MM.1S (cell line): ENCODE results near the gene GAS2L2.

Experiments used
- DNase-seq: peaks from one replicate; pipeline ENCODE4 v3.0.0-alpha.2; 2015
- H2AFZ ChIP-seq: fragments of 300-600 bp; sonication (generic); 2 replicates; pipeline ENCODE4 v1.6.0; 2016; ENCODE audit warnings: antibody characterized with exemption, low read length
- H3F3A ChIP-seq: fragments of 300-600 bp; sonication (generic); 2 replicates; pipeline ENCODE4 v1.6.1; 2016; ENCODE audit warnings: mild to moderate bottlenecking, antibody characterized with exemption, low read length, moderate library complexity, mixed read lengths; ENCODE audit not compliant: insufficient read depth
- H3K27ac ChIP-seq: fragments of 300-600 bp; sonication (generic); 2 replicates; pipeline ENCODE4 v1.5.1; 2016; ENCODE audit warnings: mild to moderate bottlenecking, low read length
- H3K27me3 ChIP-seq: fragments of 300-600 bp; sonication (generic); replicated peaks from 2 replicates; pipeline ENCODE4 v1.6.0; 2016; ENCODE audit warnings: low read length; ENCODE audit not compliant: insufficient read depth
- H3K36me3 ChIP-seq: fragments of 300-600 bp; sonication (generic); replicated peaks from 2 replicates; pipeline ENCODE4 v1.6.1; 2016; ENCODE audit warnings: mild to moderate bottlenecking, low read length, mixed read lengths; ENCODE audit not compliant: insufficient read depth
- H3K4me1 ChIP-seq: fragments of 300-600 bp; sonication (generic); 2 replicates; pipeline ENCODE4 v1.6.1; 2016; ENCODE audit warnings: low read length, mixed read lengths
- H3K4me2 ChIP-seq: fragments of 300-600 bp; sonication (generic); 2 replicates; pipeline ENCODE4 v1.6.0; 2016; ENCODE audit warnings: low read depth, low read length
- H3K4me3 ChIP-seq: fragments of 300-600 bp; sonication (generic); 2 replicates; pipeline ENCODE4 v1.5.1; 2016; ENCODE audit warnings: low read length, mixed read lengths
- H3K79me2 ChIP-seq: fragments of 300-600 bp; sonication (generic); 2 replicates; pipeline ENCODE4 v1.6.1; 2016; ENCODE audit warnings: mixed run types, low read length, mixed read lengths
- H3K9ac ChIP-seq: fragments of 300-600 bp; sonication (generic); 2 replicates; pipeline ENCODE4 v1.6.1; 2016; ENCODE audit warnings: low read length, mixed read lengths
- H3K9me2 ChIP-seq: fragments of 300-600 bp; sonication (generic); replicated peaks from 2 replicates; pipeline ENCODE4 v1.6.1; 2016; ENCODE audit warnings: mild to moderate bottlenecking, low read length, mixed read lengths; ENCODE audit not compliant: insufficient read depth
- H3K9me3 ChIP-seq: fragments of 300-600 bp; sonication (generic); replicated peaks from 2 replicates; pipeline ENCODE4 v1.6.1; 2016; ENCODE audit warnings: mild to moderate bottlenecking, low read length, mixed read lengths; ENCODE audit not compliant: insufficient read depth
- H4K20me1 ChIP-seq: fragments of 300-600 bp; sonication (generic); 2 replicates; pipeline ENCODE4 v1.6.1; 2016; ENCODE audit warnings: mild to moderate bottlenecking, low read length, moderate library complexity, mixed read lengths; ENCODE audit not compliant: insufficient read depth
- EZH2 ChIP-seq: fragments of 300-600 bp; sonication (generic); optimal IDR thresholded peaks from 2 replicates; pipeline ENCODE3; 2017; ENCODE audit warnings: low read depth, mild to moderate bottlenecking, antibody characterized with exemption, low read length, mixed read lengths
- EZH2phosphoT487 ChIP-seq: fragments of 300-600 bp; sonication (generic); IDR thresholded peaks from 2 replicates; pipeline ENCODE4 v1.6.1; 2018; ENCODE audit warnings: antibody characterized with exemption, low read length
- TF ChIP-seq, protein P1 (sequence below): fragments of 300-600 bp; sonication (generic); IDR thresholded peaks from 2 replicates; pipeline ENCODE4 v1.5.1; 2016; ENCODE audit warnings: antibody characterized with exemption, low read length, mixed read lengths

The GAS2L2 gene

DNA sequence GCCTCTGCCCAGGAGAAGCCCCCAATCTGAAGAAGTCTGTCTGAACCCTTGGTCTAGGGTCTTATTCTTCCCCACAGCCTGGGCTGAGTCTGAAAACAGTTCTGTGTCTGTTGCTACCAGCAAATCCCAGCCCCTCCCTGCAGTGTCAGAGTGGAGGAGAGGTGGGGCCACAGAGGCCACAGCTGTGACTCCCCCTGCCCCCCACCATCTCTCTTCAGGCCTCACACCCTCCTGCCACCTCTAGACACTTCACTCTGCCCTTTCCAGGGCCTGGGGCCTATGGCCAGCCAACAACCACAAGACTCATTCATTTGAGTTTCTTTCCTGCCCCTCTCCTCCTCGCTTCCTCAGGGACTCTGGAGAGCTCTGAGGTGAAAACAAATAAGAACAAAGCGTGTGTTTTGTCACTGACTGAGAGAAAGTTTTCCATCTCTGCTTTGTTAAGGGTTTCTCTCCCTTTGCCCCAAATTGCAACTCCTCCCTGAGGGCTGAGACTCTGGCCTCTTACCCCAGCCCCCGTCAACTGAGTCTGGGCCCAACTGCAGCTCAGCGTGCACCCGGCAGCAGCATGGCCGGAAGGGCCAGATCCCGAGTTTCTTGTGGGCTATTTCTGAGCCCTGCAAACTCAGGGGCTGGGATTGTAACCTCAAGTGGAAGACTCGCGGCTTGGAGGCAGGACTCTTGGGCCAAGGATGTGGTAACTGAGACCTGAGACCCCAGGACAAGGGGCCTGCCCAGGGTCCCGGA lies 20.8 kb upstream of the GAS2L2 start:
- no peak overlapping the region for H3K4me3 ChIP-seq
- no peaks in the 10 kb centered on the region for H3K36me3 ChIP-seq
- H3K4me1 ChIP-seq = no peaks in the 10 kb centered on the region
- no peak overlapping the region for H2AFZ ChIP-seq
- H3K9ac ChIP-seq = no peak overlapping the region
- H3K9me3 ChIP-seq = no peaks in the 10 kb centered on the region
- H4K20me1 ChIP-seq = no peaks in the 10 kb centered on the region; the same call in 1 of the 2 replicates
- H3K27me3 ChIP-seq = peaks cover 17% of the 10 kb centered on the region
- H3K27ac ChIP-seq = no peak overlapping the region
- DNase-seq = no peak
- H3K79me2 ChIP-seq = no peaks in the 10 kb centered on the region
- H3K9me2 ChIP-seq = no peaks in the 10 kb centered on the region
- TF ChIP-seq, protein P1, sequence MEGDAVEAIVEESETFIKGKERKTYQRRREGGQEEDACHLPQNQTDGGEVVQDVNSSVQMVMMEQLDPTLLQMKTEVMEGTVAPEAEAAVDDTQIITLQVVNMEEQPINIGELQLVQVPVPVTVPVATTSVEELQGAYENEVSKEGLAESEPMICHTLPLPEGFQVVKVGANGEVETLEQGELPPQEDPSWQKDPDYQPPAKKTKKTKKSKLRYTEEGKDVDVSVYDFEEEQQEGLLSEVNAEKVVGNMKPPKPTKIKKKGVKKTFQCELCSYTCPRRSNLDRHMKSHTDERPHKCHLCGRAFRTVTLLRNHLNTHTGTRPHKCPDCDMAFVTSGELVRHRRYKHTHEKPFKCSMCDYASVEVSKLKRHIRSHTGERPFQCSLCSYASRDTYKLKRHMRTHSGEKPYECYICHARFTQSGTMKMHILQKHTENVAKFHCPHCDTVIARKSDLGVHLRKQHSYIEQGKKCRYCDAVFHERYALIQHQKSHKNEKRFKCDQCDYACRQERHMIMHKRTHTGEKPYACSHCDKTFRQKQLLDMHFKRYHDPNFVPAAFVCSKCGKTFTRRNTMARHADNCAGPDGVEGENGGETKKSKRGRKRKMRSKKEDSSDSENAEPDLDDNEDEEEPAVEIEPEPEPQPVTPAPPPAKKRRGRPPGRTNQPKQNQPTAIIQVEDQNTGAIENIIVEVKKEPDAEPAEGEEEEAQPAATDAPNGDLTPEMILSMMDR = no peak
- TF ChIP-seq EZH2 (no peak), EZH2phosphoT487 (no peak)
- H3F3A ChIP-seq = no peaks in the 10 kb centered on the region
- no peak overlapping the region for H3K4me2 ChIP-seq

DNA sequence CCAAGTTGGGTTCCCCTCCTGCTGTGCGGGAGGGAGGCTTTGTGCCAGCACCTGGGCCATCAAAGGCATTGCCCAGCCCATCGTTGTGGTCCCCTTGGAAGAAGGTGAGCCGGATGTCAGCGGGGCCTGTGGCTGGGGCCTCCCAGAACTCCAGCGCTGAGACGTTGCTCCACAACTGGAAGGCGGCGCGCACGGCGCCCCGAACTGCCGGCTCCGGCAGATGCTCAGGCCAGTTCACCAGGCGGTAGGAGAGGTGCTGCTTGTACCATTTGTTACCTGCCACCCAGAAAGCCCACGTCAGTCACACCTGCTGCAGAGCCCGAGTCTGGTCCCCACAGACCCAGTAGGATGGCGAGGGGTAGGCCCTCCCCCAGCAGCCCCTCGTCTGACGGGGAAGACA lies 20.1 kb upstream of the GAS2L2 start:
- no peak for DNase-seq

DNA sequence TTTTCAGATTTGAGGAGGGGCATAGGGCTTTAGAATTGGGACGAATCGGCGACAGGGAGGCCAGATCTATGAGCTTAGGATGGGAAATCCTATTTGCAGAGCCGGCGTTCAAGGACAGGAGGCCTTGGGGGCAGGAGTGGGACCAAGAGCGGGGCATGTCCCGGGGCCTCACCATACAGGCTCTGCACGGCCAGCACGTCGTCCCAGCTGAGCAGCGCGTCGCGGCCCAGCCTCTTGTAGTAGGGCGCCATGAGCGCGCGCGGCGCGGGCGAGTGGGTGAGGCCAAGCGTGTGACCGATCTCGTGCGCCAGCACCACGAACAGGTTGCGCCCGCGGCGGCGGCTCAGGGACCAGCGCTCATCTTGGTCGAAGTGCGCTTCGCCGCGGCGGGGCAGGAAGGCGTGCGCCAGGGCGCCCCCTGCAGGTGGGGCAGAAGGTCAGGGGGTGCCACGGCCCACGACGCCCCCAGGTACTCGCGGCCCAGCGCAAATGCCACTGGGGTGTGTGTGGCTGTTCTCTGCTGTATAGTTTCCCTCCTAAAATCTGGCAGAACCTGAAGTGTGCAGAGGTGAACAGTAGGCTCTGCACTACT lies 17.0 kb upstream of the GAS2L2 start:
- Histone ChIP-seq H3K27ac (no peak overlapping the region), H3K4me2 (no peak overlapping the region), H3K9ac (no peak overlapping the region), H3K4me3 (no peak overlapping the region), H3K9me2 (no peaks in the 10 kb centered on the region), H3F3A (no peaks in the 10 kb centered on the region), H3K36me3 (no peaks in the 10 kb centered on the region), H3K79me2 (no peaks in the 10 kb centered on the region), H2AFZ (no peak overlapping the region), H3K9me3 (no peaks in the 10 kb centered on the region), H3K4me1 (no peaks in the 10 kb centered on the region), H3K27me3 (peaks cover 24% of the 10 kb centered on the region; the same call in 1 of the 2 replicates), H4K20me1 (no peaks in the 10 kb centered on the region)
- DNase-seq = no peak
- TF ChIP-seq EZH2phosphoT487 (no peak), EZH2 (no peak)
- TF ChIP-seq, protein P1 = peak; percentile 37; the same call in 1 of the 2 replicates

More for the DNA sequence above, 20.1 kb upstream of the GAS2L2 start:
- Histone ChIP-seq H3K9ac (no peak overlapping the region), H3K36me3 (no peaks in the 10 kb centered on the region), H4K20me1 (no peaks in the 10 kb centered on the region), H3K9me3 (no peaks in the 10 kb centered on the region), H3K79me2 (no peaks in the 10 kb centered on the region), H3F3A (no peaks in the 10 kb centered on the region), H2AFZ (no peak overlapping the region), H3K27ac (no peak overlapping the region), H3K27me3 (peaks cover 17% of the 10 kb centered on the region), H3K4me1 (no peaks in the 10 kb centered on the region), H3K9me2 (no peaks in the 10 kb centered on the region), H3K4me3 (no peak overlapping the region), H3K4me2 (no peak overlapping the region)
- TF ChIP-seq EZH2 (no peak), EZH2phosphoT487 (no peak)
- TF ChIP-seq, protein P1 = no peak
